ENCODE data around the gene FUOM.

Gene FUOM, protein sequence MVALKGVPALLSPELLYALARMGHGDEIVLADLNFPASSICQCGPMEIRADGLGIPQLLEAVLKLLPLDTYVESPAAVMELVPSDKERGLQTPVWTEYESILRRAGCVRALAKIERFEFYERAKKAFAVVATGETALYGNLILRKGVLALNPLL

DNA sequence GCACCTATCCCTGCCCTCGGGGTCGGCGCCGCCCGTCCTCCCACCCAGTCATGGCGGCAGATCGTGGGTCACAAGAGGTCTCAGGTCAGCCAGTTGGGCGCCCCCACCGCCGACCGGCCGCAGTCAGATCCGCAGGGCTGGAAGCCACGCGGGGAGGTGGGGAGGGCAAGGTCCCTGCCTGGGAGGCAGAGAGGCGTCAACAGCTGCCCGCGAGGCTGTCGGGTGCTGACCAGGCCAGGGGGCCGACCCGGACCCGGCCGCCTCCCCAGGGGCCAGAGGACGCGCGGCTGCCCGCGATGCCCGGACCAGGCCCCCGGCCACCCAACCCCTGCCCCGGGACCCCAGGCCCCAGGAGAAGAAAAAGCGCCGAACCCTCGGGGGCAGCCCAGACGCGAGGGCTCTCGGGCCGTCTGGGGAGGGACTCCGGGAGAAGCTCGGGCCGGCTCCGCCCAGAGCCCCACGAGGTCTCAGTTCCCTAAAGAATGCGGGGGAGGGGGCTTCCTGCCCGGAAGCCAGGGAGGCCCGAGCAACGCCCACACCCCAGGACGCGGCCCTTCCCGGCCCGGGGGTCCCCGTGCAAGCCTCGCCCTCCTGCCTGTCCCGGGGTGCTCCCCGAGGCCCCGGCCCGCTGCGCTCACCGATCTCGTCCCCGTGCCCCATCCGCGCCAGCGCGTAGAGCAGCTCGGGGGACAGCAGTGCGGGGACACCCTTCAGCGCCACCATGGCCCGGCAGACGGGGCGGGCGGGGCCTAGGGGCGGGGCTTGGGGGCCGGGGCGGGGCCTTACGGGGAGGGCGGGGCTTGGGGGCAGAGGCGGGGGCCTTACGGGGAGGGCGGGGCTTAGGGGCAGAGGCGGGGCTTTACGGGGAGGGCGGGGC, at the start of gene FUOM:
Gene FUOM (minus strand): TSS at position 735 of the 877 bp plus-strand sequence. CDS start 12 bp downstream, at position 723.
- peak in 1 of 2 experiments; percentile 2 for DNase-seq

DNA sequence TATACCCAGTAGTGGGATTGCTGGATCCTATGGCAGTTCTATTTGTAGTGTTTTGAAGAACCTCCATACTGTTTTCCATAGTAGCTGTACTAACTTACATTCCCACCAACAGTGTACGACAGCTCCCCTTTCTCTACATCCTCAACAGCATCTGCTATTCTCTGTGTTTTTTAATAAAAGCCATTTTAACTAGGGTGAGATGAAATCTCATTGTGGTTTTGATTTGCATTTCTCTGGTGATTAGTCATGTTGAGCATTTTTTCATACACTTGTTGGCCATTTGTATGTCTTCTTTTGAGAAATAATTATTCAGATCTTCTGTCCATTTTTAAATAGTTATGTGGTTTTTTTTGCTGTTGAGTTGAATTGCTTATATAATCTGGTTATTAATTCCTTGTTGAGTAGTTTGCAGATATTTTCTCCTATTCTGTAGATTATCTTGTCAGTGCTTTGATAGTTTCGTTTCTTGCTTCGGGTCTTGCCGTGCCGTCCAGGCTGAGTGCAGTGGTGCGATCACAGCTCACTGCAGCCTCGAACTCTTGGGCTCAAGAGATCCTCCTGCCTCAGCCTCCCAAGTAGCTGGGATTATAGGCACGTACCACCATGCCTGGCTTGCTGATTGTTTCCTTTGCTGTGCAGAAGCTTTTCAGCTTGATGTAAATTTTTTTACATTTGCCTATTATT, 48.2 kb upstream of the FUOM start:
- DNase-seq, result no peak

DNA sequence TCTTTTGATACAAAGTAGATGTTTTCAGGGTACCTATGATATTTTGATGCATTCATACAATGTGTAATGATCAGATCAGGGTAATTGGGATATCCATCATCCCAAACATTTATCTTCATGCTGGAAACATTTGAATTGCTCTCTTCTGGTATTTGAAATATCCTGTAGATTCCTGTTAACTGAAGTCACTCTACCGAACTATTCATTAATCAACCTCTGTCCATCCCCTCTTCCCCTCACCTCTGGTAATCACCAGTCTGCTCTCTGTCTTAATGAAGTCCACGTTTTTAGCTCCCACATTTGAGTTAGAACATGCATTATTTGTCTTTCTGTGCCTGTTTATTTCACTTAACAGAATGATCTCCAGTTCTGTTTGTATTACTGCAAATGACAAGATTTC, 47.5 kb upstream of the FUOM start:
- DNase-seq, result no peak

DNA sequence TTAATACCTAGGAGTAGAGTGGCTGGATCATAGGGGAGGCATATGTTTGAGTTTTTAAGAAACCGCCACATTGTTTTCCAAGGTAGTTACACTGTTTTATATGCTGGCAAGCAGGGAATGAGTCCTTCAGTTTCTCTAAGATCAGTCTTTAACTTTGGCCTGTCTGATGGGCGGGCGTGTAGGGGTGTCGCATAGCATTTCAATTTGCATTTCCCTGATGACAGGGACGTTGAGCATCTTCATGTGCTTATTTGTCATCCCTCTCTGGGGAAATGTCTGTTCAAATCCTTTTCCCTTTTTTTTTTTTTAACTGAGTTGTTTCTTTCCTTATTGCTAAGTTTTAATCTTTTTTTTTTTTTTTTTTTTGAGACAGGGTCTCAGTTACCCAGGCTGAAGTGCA, 46.0 kb upstream of the FUOM start:
- DNase-seq, result no peak

DNA sequence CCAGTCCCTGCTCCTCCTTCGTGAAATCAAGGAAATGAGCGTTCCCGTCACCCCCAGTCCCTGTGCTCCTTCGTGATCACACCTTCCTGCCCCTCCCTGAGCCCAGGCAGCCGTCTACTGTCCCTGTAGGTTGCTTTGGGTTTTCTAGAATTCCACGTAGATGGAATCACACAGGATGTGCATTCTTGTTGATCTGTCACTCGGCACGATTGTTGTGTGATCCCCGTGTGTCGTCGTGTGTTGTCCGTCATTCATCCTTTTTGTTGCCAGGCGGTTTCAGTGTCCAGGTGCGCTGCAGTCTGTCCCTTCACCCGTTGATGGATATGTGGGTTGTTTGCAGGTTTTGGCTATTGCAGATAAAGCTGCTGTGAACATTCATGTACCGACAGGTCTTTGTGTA, 45.5 kb upstream of the FUOM start:
- DNase-seq, result no peak

DNA sequence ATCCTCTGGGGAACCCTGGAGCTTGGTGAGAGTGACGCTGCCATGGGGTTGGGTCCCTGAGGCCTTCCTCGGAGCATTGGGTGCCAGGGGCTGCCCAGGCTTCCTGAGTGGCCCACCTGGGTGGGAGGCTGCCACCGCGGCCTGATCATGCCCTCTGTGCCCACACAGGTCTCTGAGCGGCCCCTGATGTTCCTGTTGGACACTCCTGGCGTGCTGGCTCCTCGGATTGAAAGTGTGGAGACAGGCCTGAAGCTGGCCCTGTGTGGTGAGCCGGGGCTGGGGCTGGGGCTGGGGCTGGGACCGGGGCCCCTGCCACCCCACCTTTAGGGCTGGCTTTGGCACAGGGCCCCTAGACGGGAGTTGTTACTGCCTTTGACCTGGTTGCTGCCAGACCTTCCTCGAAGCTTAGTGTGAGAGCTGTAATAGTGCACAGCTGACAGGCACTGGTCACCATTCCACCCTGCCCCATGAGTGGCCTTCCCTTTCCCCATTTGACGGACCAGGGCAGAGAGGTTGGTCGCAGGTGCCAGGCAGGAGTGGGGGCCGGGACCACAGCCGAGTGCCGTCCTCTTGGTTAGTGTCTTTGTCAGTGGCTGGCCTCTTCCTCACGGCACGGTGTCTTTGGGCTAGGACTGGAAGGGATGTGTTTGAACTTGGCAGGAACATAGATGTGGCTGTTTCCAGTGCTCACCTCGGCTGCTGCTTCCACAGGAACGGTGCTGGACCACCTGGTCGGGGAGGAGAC, 44.3 kb upstream of the FUOM start:
- no peak for DNase-seq

DNA sequence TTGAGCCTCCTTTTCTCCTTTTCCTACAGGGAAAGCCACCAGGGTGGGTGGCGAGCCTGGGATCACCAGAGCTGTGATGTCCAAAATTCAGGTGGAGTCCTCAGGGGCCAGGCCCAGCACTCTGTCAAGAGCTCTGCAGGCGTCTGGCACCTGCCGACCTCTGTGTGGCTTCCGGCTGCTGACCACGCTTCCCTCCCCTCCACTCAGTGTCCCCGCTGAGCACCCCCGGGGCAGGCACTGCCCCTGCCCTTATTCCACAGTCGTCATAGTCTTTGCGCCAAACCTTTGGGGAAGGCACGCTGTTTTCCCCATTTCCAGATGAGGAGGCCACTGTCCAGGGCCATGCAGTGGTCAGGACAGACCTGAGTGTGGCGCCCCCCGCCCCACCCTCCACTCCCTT, 43.7 kb upstream of the FUOM start:
- DNase-seq, result no peak

DNA sequence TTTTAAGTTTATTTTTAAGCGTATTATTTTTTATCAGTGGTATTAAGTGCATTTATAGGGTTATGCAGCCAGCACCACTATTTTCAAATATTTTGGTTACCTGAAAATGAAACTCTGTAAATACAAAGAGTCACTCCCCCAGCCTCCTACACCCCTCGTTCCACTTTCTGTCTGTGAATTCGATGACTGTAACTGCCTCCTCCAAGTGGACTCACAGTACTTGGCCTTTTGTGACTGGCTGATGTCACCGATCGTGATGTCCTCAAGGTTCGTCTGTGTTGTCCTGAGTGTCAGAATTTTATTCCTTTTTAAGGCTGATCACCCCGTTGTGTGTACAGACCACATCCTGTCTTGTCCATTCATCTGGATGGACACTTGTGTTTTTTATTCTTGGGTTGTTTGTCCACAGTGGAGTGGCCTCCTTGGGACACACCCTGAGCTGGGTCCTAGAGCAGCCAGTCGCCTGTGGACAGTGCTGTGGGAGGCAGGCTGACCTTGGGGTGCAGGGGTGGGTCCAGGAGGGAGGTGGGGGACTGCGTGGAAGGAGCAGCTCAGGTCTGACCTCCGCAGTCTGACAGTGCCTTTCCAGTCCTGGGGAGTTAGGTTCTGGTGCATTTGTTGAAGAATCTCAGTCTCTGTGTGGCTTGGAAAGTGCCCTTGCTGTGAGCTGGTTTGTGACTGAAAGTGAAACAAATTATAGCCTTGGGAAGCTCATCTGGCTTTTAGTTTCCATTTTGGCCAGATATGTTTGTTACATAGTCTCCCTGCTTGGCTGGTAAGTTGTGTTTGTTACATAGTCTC, 43.0 kb upstream of the FUOM start:
- DNase-seq, result no peak

DNA sequence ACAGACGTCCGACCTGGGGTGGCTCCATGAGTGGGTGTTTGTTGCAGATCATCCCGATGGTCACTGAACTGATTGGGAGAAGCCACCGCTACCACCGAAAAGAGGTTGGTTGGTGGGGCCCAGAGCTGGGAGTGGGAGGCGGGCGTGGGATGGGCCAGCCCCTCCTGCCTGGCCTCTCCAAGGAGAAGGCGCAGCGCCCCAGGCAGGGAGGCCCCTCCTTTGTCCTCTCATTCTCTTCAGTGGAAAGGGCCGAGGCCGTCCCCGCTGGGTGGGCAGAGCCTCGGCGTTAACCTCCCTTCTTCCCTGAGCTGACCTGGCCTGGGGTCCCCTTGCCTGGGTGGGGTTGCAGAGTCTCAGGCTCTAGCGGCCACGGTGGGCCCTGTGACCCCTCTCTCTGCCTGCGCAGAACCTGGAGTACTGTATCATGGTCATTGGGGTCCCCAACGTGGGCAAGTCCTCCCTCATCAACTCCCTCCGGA, 41.3 kb upstream of the FUOM start:
- no peak for DNase-seq

DNA sequence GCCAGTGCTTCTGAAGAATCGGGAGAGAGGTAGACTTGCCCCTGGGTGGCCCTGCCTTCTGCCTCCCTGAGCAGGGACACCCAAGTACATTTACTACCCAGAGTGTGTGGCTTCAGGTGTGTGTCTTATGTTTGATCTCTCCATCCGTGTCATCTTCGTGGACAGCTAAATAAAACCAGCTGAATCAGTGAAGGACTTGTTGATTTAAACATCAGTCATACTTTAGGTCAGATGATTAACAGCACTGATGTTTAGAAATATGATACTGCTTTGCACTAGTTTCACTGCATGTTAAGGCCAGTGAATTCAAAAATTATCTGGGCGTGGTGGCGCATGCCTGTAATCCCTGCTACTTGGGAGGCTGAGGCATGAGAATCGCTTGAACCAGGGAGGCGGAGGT, 40.1 kb upstream of the FUOM start:
- DNase-seq, result no peak

DNA sequence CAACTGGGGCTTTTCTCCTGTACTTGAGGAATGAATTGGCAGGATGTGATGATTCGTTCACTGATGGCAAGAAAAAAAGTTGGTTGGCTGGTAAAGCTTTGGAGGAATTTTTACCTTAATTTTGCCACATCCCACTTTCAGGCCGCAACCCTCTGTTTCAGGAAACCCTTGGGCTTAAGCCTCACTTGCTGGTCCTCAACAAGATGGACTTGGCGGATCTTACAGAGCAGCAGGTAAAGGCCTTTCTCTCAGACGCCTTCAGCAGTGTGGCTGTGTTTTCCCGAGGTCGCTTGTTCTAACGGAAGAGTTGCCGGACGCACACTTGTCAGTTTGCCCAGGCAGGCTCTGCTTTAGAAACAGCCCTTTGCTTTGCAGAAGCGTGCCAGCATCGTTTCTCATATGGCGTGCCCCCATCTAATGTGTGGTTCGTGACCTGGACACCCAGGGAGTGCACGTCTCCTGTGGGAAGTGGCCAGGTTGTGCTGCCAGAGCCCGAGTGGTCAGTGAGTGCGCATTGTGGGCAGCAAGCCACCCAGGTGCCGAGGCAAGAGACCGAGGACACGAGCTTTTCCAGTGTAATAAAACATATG, 38.3 kb upstream of the FUOM start:
- DNase-seq, result no peak

DNA sequence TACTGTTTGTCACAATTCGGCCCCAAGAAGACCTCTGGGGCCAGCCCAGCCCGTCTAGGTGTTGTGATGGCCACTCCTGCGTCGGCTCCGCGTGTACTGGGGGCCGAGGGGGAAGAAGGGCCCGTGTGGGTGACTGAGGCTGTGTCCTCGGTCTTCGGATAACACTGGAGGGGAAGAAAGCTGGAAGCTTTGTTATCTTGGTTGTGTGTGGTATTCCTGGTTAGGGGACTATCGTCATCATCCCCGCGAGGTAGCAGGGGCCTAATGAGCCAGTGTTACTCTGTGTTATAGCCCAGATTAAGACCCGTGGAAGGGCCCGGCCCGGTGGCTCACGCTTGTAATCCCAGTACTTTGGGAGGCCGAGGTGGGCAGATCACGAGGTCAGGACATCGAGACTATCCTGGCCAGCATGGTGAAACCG, 37.0 kb upstream of the FUOM start:
- DNase-seq, result no peak

DNA sequence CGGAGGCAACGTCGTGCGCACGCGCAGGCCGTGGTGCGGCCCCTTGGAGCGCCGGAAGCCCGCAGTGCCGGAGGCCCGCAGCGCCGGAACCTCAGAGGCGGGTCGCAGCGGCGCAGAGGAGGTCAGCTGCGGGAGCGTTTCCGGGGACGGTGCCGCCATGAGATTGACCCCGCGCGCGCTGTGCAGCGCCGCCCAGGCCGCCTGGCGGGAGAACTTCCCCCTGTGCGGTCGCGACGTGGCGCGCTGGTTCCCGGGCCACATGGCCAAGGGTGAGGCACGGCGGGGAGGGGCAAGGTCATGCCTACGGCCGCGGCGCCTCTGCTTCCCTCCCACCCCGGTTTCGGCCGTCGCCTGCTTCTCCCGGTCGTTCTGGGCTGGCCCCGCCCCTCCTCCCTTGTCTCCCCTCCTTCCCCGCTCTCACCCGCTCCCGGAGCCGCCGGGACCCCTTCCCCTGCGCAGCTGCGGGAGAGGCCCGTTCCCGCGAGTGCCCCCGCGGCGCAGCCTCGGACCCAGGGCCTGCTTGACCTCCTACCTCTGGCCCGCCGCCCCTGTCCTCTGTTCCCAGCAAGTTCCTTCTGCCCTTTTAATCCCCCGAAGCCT, 36.3 kb upstream of the FUOM start, which contains the start of gene MTG1:
Gene MTG1 (plus strand): TSS at position 94 of the 600 bp plus-strand sequence. CDS start 64 bp downstream, at position 158.
- DNase-seq, result peak; percentile 79 to 92

DNA sequence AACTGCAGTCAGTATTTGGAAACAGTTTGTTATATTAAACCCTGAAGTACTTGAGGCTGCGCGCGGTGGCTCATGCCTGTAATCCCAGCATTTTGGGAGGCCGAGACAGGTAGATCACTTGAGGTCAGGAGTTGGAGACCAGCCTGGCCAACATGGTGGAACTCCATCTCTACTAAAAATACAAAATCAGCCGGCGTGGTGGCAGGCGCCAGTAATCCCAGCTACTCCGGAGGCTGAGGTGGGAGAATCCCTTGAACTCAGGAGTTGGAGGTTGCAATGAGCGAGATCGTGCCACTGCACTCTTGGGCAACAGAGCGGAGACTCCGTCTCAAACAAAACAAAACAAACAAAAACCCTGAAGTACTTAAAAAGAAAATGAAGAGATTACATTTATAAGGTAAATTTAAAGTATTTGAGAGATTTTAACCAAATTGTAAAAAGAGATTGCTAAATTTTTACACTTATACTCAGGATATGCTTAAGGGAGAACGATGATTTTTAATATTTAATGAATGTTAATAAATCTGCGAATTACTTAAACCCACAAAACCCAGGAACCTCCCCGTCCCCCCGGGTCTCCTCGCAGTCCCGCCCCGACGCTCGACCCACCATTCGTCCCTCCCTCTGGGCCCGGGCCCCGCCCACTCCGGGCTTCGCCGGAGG, 35.7 kb upstream of the FUOM start:
- DNase-seq, result no peak

DNA sequence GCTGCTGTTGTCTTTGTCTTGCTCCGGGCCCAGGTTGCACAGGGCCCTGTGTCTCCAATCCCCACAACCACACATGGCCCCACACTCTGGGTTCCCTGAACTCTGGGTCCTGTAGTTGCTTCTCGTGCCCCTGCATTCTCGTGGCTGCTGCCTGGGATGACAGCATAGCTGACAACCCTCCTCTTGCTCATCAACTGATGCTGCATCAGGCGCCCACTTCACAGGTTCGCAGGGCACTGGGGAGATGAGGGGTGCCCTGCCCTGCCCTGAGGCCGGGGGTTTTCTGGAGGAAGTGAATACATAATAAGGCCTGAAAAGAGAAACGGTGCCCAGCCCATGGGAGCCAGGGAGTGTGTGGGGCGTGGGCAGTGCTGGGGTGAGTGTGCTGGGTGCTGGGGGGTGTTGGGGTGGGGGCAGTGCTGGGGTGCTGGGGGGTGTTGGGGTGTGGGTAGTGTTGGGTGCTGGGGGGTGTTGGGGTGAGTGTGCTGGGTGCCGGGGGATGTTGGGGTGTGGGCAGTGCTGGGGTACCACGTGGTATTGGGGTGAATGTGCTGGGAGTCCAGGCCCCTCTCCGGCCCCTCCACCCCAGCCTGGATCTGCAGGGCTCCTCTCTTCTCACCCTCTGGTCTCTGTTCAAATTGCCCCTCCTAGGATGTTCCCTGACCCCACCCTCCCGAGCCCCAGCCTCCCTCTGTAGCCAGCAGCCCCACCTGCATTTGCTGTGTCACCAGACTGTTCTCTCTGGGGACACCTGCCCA, 34.1 kb upstream of the FUOM start:
- DNase-seq, result no peak

DNA sequence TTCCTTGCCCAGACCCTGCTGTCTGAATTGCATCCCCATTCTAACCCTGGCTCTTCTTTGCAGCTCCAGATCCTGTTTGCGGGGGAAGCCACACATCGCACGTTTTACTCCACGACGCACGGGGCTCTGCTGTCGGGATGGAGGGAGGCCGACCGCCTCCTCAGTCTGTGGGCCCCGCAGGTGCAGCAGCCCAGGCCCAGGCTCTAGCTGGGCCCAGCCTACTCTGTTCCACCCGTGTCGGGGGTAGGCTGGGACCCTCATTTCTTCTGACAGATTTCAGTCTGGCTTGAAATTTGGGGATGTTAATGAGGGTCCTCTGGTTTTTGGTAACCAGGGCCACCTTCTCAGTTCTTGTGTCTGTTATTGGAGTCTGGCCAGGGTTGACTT, 33.4 kb upstream of the FUOM start:
- no peak for DNase-seq

DNA sequence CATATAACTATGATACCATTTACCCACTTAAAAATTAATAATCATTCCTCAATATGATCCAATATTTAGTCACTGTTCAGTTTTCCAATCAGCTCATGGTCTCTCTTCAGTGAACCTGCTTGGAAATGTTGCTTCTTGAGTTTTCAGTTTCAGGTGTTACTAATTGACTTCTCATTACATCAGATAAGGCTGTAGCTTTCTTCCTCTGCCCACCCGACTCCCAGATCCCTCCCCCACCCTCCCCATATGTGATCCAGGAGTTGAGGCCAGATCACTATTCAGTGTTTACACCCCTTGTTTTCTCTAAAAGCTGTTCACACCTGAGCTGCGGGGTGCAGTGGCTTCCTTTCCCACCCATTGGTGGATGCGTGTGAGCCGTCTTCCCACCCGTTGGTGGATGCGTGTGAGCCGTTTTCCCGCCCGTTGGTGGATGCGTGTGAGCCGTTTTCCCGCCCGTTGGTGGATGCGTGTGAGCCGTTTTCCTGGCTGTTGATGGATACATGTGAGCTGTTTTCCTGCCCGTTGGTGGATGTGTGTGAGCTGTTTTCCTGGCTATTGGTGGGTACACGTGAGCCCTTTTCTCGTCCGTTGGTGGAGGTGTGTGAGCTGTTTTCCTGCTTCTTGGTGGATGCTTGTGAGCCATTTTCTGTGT, 32.9 kb upstream of the FUOM start:
- no peak for DNase-seq

DNA sequence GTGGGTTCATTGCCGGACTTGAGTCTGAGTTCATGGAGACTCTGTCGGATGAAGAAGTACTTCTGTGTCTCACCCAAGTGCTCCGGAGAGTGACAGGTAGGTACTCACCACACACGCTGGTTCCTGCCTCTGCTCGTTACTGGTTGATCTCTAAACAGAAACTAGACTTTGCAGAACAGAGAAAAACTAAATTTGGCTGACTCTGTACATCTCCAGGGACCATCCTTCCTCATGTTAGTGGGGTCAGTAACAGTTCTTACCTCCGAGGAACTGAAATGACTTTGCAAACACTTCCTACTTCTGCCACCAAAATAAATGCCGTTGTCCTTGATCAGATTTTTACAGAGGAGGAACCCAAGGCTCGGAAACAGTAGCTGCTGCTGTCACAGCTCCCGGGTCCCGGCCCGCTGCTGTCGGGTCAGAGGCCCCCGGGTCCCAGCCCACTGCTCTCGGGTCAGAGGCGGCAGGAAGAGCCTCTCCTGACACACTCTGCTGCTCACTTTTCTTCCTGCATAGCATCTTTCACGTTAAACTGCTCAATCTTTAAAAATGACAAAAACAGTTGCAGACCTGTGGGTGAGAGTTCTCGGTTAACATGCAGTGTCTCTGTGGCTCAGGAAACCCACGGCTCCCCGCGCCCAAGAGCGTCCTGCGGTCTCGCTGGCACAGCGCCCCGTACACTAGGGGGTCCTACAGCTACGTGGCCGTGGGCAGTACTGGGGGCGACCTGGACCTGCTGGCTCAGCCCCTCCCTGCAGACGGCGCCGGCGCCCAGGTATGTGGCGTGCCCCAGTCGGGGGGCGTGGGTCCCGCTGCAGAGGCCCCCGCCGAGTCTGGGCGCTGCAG, 31.4 kb upstream of the FUOM start:
- DNase-seq, result peak; percentile 32 to 40
